NB4 (cell line): ENCODE measurements around the gene KRTAP9-6.

Experiments used
- CTCF ChIP-seq: IDR thresholded peaks from one replicate; pipeline ENCODE4 v1.5.1; 2012; ENCODE audit warnings: low read depth, low read length
- MYC ChIP-seq: IDR thresholded peaks from 2 replicates; pipeline ENCODE4 v1.6.1; 2011; ENCODE audit warnings: low read depth, low read length
- POLR2A ChIP-seq: IDR thresholded peaks from 2 replicates; pipeline ENCODE4 v1.6.1; 2011; ENCODE audit warnings: mild to moderate bottlenecking; ENCODE audit not compliant: insufficient read length; ENCODE audit errors: extremely low read depth

DNA sequence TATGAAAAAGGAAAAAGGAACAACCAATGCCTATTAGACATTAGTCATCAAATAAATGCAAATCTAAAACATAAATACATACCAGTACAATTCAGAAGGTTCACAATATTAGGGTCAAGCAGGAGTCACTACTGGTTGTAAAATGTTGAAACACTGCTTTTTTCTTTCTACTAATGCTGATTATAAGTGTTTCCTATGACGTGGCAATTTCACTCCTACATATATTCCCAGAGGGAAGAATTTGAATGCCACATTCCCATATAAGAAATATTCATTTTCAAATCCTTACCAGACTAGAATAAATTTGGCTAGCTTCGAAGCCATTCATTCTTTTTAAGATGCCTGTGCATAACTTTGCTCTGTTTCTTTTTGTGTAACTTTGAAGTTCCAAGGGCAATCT lies 41.4 kb upstream of the KRTAP9-6 start:
- TF ChIP-seq POLR2A (no peak), CTCF (no peak), MYC (no peak)
